K562 (cell line): Measurements from ENCODE around the gene RETN. TPM values are rescaled to one million over a fixed set of nuclear protein-coding genes. Genes with fewer than 3 reads are reported as not detected.

Source experiments
- BCLAF1 ChIP-seq, 2 experiments: fragments of 450-650 bp in 1 of 2; IDR thresholded peaks; 2 replicates each; pipeline ENCODE4 v1.6.1; 2011 to 2017; ENCODE audit warnings: low read depth in 2 of 2, antibody characterized with exemption in 1 of 2, borderline replicate concordance in 1 of 2, low read length in 1 of 2, mild to moderate bottlenecking in 1 of 2, mixed read lengths in 1 of 2; ENCODE audit not compliant: control insufficient read depth in 1 of 2
- CCNT2 ChIP-seq: IDR thresholded peaks from 2 replicates; pipeline ENCODE4 v1.6.1; 2011; ENCODE audit warnings: borderline replicate concordance, low read depth, mild to moderate bottlenecking, moderate library complexity, mixed read lengths, low read length; ENCODE audit not compliant: insufficient read length; ENCODE audit errors: extremely low read depth
- MAX ChIP-seq: sonication (generic); formaldehyde crosslinking; IDR thresholded peaks from 2 replicates; pipeline ENCODE4 v1.9.0; 2022; ENCODE audit warnings: mild to moderate bottlenecking, missing genetic modification reagents
- PBX2 ChIP-seq, 2 experiments: IDR thresholded peaks in 1 of 2; conservative IDR thresholded peaks in 1 of 2; 2 replicates each; pipeline ENCODE4 v1.6.1; 2016; ENCODE audit warnings: low read depth in 2 of 2, mild to moderate bottlenecking in 1 of 2, missing compliant biosample characterization in 1 of 2, missing genetic modification characterization in 1 of 2, moderate library complexity in 1 of 2
- PPARD ChIP-seq: fragments of 250-450 bp; sonication (Bioruptor Pico); IDR thresholded peaks from 2 replicates; pipeline ENCODE4 v1.8.0; 2022; ENCODE audit warnings: inconsistent platforms, mild to moderate bottlenecking, moderate library complexity
- RB1 ChIP-seq: fragments of 450-650 bp; IDR thresholded peaks from 2 replicates; pipeline ENCODE4 v1.6.1; 2017; ENCODE audit warnings: low read depth, mild to moderate bottlenecking
- RFX1 ChIP-seq: fragments of 450-650 bp; IDR thresholded peaks from 2 replicates; pipeline ENCODE4 v1.6.1; 2016; ENCODE audit warnings: mild to moderate bottlenecking, moderate library complexity
- SIRT6 ChIP-seq: IDR thresholded peaks from one replicate; pipeline ENCODE4 v1.6.1; 2012; ENCODE audit warnings: low read depth, mild to moderate bottlenecking, control low read depth, inconsistent platforms, low read length, moderate library complexity
- SMAD2 ChIP-seq: fragments of 150-350 bp; IDR thresholded peaks from 2 replicates; pipeline ENCODE4 v1.6.1; 2014; ENCODE audit warnings: low read depth, mild to moderate bottlenecking, low read length
- SRSF9 ChIP-seq: fragments of 200-400 bp; formaldehyde crosslinking; IDR thresholded peaks from 2 replicates; pipeline ENCODE4 v1.6.1; 2017; ENCODE audit warnings: low read depth, low read length, borderline replicate concordance
- TAF15 ChIP-seq: fragments of 200-400 bp; formaldehyde crosslinking; IDR thresholded peaks from 2 replicates; pipeline ENCODE4 v1.6.1; 2017; ENCODE audit warnings: mild to moderate bottlenecking, low read depth, low read length, moderate library complexity
- ZBTB1 ChIP-seq: sonication (generic); formaldehyde crosslinking; IDR thresholded peaks from 2 replicates; pipeline ENCODE4 v1.8.1; 2023; ENCODE audit warnings: missing genetic modification reagents, low read depth, mild to moderate bottlenecking, borderline replicate concordance
- ZBTB49 ChIP-seq: sonication (generic); formaldehyde crosslinking; IDR thresholded peaks from 2 replicates; pipeline ENCODE4 v1.8.0; 2022; ENCODE audit warnings: missing genetic modification reagents, mild to moderate bottlenecking, borderline replicate concordance
- ZFP36 ChIP-seq: fragments of 150-350 bp; IDR thresholded peaks from 2 replicates; pipeline ENCODE4 v1.6.1; 2018; ENCODE audit warnings: low read length, low read depth; ENCODE audit not compliant: partially characterized antibody
- ZNF277 ChIP-seq: fragments of 250-450 bp; sonication (Bioruptor Pico); IDR thresholded peaks from 2 replicates; pipeline ENCODE4 v1.8.0; 2022; ENCODE audit warnings: inconsistent platforms, mild to moderate bottlenecking, moderate library complexity, borderline replicate concordance
- ZNF586 ChIP-seq: fragments of 450-650 bp; formaldehyde crosslinking; conservative IDR thresholded peaks from 2 replicates; pipeline ENCODE4 v1.4.0; 2020; ENCODE audit warnings: mild to moderate bottlenecking, moderate library complexity
- polyA plus RNA-seq, 8 experiments: library from polyadenylated mRNA; depleted of rRNA in 4 of 8; stranded (reverse) in 5 of 8; unstranded in 3 of 8; fragments of >200 nt; fragmentation: Nextera tagmentation in 2 of 8; fragmentation: Illumina TruSeq in 1 of 8; extraction: Ambion mirVana in 2 of 8; extraction: Trizol in 1 of 8; gene quantifications; 2 replicates each; pipeline versions ENCODE4 v1.2.1 to v1.2.3, GENCODE V29; 2011 to 2014; ENCODE audit warnings: inconsistent platforms in 1 of 8, missing spikeins in 1 of 8
- total RNA-seq, 7 experiments: library from RNA; depleted of rRNA in 6 of 7; stranded (reverse); fragments of >200 nt in 6 of 7; fragmentation: Illumina TruSeq in 2 of 7; extraction: Trizol in 2 of 7; gene quantifications; 2 replicates each; pipeline versions ENCODE4 v1.2.1 to v1.2.3, GENCODE V29; 2011 to 2021; ENCODE audit warnings: low replicate concordance in 1 of 7

Gene RETN
- total and polyA plus RNA-seq, 9 of the 15 experiments (the other 6 are each of a cell fraction or from before 2014, with no cell fraction given) = not detected

GRCh38 chr19:7706188-7706954 is 37.5 kb downstream of the RETN start (continued):
- TF ChIP-seq ZBTB49 = no peak
- TF ChIP-seq ZNF586 (CRISPR knock-in tag) = no peak
- TF ChIP-seq RB1 = no peak
- TF ChIP-seq CCNT2 = no peak
- TF ChIP-seq PBX2 (CRISPR knock-in tag; IDR thresholded peaks at IDR 0.05; ENCODE audit: low read depth) = no peak
- TF ChIP-seq PBX2 (tag; conservative IDR thresholded peaks at IDR 0.05; ENCODE audit: low read depth) = no peak
- no peak for TF ChIP-seq ZBTB1 (CRISPR knock-in tag)
- TF ChIP-seq PPARD = no peak
- TF ChIP-seq SRSF9 = no peak
- TF ChIP-seq SMAD2 = no peak
- TF ChIP-seq ZNF277 (CRISPR knock-in tag) = no peak
- TF ChIP-seq MAX (CRISPR knock-in tag) = no peak
- TF ChIP-seq RFX1 = no peak
- no peak for TF ChIP-seq BCLAF1 (IDR thresholded peaks at IDR 0.05; ENCODE audit: borderline replicate concordance in 1 of 2, control insufficient read depth in 1 of 2, low read depth in 2 of 2, low read length in 1 of 2)
- TF ChIP-seq ZFP36 = peak; percentile 97
- TF ChIP-seq SIRT6 = no peak
- no peak for TF ChIP-seq TAF15
